PC-3 (cell line): ENCODE results near the gene ABCB8. TPM values are rescaled to one million over a fixed set of nuclear protein-coding genes. Genes with fewer than 3 reads are reported as not detected.

Experiments used
- ATAC-seq: fragments of 200-7000 bp; cut with Tn5 transposase; 2 replicates; pipeline ENCODE4 v1.9.1; 2020; ENCODE audit warnings: mild to moderate bottlenecking, moderate library complexity
- BruUV-seq: library from RNA; stranded (reverse); fragments of 400-500 nt; replicated peaks from 2 replicates; lab custom pipeline; 2021; lab: Mats Ljungman, UMichigan
- CTCF ChIA-PET: fragments of 300-600 bp; sonication (Branson Sonifier 250); formaldehyde crosslinking; loops from one replicate; lab custom pipeline; 2022; ENCODE audit warnings: antibody characterized with exemption; lab: Charles Lee
- POLR2A ChIA-PET: fragments of 300-600 bp; sonication (Branson Sonifier 250); formaldehyde crosslinking; loops from one replicate; lab custom pipeline; 2022; ENCODE audit warnings: antibody characterized with exemption; ENCODE audit not compliant: unreplicated experiment; lab: Charles Lee
- DNase-seq: peaks from one replicate; pipeline ENCODE4 v3.0.0-alpha.2; 2015
- H2AFZ ChIP-seq: fragments of 300-600 bp; sonication (generic); 2 replicates; pipeline ENCODE4 v1.6.0; 2016; ENCODE audit warnings: antibody characterized with exemption, low read length
- H3F3A ChIP-seq: fragments of 300-600 bp; sonication (generic); one replicate; pipeline ENCODE4 v1.6.0; 2017; ENCODE audit warnings: antibody characterized with exemption, low read length, control low read depth, mild to moderate bottlenecking; ENCODE audit not compliant: unreplicated experiment
- H3K27ac ChIP-seq: fragments of 300-600 bp; sonication (generic); 2 replicates; pipeline ENCODE4 v1.5.1; 2016; ENCODE audit warnings: mild to moderate bottlenecking, low read length
- H3K27me3 ChIP-seq: fragments of 300-600 bp; sonication (generic); 2 replicates; pipeline ENCODE4 v1.6.1; 2016; ENCODE audit warnings: low read length, mixed read lengths
- H3K36me3 ChIP-seq: fragments of 300-600 bp; sonication (generic); 2 replicates; pipeline ENCODE4 v1.6.1; 2016; ENCODE audit warnings: low read depth, mixed run types, low read length, mixed read lengths
- H3K4me1 ChIP-seq: fragments of 300-600 bp; sonication (generic); 2 replicates; pipeline ENCODE4 v1.5.1; 2016; ENCODE audit warnings: low read length; ENCODE audit not compliant: insufficient read depth
- H3K4me2 ChIP-seq: fragments of 300-600 bp; sonication (generic); 2 replicates; pipeline ENCODE4 v1.6.0; 2016; ENCODE audit warnings: low read length
- H3K4me3 ChIP-seq: fragments of 300-600 bp; sonication (generic); 2 replicates; pipeline ENCODE4 v1.5.1; 2016; ENCODE audit warnings: mild to moderate bottlenecking, low read length, mixed read lengths
- H3K79me2 ChIP-seq: fragments of 300-600 bp; sonication (generic); 2 replicates; pipeline ENCODE4 v1.6.1; 2017; ENCODE audit warnings: low read length, mixed read lengths
- H3K9ac ChIP-seq: fragments of 300-600 bp; sonication (generic); 2 replicates; pipeline ENCODE4 v1.6.0; 2016; ENCODE audit warnings: mild to moderate bottlenecking, low read length
- H3K9me2 ChIP-seq: fragments of 300-600 bp; sonication (generic); replicated peaks from 2 replicates; pipeline ENCODE4 v1.6.1; 2016; ENCODE audit warnings: mixed run types, low read length, mixed read lengths
- H3K9me3 ChIP-seq: fragments of 300-600 bp; sonication (generic); 2 replicates; pipeline ENCODE4 v1.6.1; 2016; ENCODE audit warnings: low read length, mixed read lengths
- H4K20me1 ChIP-seq: fragments of 300-600 bp; sonication (generic); 2 replicates; pipeline ENCODE4 v1.6.1; 2016; ENCODE audit warnings: low read length, mixed read lengths
- EZH2 ChIP-seq: fragments of 300-600 bp; sonication (generic); IDR thresholded peaks from one replicate; pipeline ENCODE4 v1.6.1; 2017; ENCODE audit warnings: antibody characterized with exemption, mild to moderate bottlenecking, low read length; ENCODE audit not compliant: unreplicated experiment
- EZH2phosphoT487 ChIP-seq: fragments of 300-600 bp; sonication (generic); IDR thresholded peaks from 2 replicates; pipeline ENCODE4 v1.6.1; 2018; ENCODE audit warnings: mild to moderate bottlenecking, antibody characterized with exemption, low read length, borderline replicate concordance
- intact Hi-C: fragments of 100-400 bp; cut with micrococcal nuclease; formaldehyde crosslinking; loops from 2 replicates; pipeline ENCODE4 v1.9.0; 2023
- total RNA-seq: library from RNA; depleted of rRNA; stranded (reverse); fragments of >200 nt; gene quantifications from 2 replicates; pipeline ENCODE4 v1.2.3, GENCODE V29; 2014
- TF ChIP-seq, protein P1 (sequence below): fragments of 300-600 bp; sonication (generic); conservative IDR thresholded peaks from 2 replicates; pipeline ENCODE4 v1.5.1; 2017; ENCODE audit warnings: antibody characterized with exemption, low read depth, mild to moderate bottlenecking, low read length

The ABCB8 gene
- total RNA-seq, 1 experiment from 2014 or later: 58.4 TPM

DNA sequence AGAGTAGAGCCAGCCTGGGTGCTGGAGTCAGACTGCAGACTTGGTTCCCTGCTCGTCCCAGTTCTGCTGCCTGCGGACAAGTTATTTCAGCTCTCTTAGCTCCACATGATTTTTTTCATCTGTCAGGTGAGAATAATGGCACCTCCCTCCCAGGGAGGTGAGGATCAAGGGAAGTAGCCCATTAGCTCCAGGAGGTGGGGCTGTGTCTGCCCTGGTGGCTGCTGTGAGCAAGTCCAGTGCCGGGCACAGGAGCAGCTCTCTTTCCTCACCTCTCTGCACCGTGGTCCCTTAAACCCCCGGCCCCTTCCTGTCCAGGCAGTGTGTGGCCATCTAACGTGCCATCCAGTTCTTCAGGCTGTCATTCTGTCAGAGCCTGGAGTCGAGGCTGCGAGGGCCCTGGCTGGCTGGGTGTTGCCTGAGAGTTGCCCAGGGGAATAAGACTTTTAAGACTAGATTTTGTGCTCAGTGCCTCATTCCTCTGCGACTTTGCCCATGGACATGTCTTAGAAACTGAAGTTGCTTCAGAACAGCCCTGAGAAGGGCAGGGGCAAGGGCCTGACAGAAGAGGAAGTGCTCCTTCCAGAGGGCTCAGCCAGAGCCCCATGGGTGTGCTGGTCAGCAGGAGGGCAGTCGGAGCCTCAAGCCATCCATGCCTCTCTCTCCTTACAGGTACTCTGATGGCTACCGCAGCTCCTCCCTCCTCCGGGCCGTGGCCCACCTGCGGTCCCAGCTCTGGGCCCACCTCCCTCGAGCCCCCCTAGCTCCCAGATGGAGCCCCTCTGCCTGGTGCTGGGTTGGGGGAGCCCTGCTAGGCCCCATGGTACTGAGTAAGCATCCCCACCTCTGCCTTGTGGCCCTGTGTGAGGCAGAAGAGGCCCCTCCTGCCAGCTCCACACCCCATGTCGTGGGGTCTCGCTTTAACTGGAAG is 5.0 kb downstream of the ABCB8 start:
- no peaks in the 10 kb centered on the region for H3F3A ChIP-seq
- H3K27ac ChIP-seq: no peak overlapping the region
- no peak for ATAC-seq
- no peak for DNase-seq
- no peak overlapping the region for H3K9ac ChIP-seq
- ChIA-PET POLR2A (no interaction called here), CTCF (interaction anchor here (0.7 kb wide), 1 partner anchor 70 kb away, joined by 9 read pairs; no protein-coding TSS in a partner anchor)
- H3K27me3 ChIP-seq: no peaks in the 10 kb centered on the region
- no peaks in the 10 kb centered on the region for H3K9me2 ChIP-seq
- no peaks in the 10 kb centered on the region for H3K9me3 ChIP-seq
- H3K36me3 ChIP-seq: no peaks in the 10 kb centered on the region; the same call in 1 of the 2 replicates
- no TSS peak for BruUV-seq
- H3K4me3 ChIP-seq: no peak overlapping the region
- H2AFZ ChIP-seq: no peak overlapping the region
- no peaks in the 10 kb centered on the region for H4K20me1 ChIP-seq
- no peak overlapping the region for H3K4me2 ChIP-seq
- intact Hi-C loops: no loop called here
- peaks cover 9% of the 10 kb centered on the region for H3K4me1 ChIP-seq
- H3K79me2 ChIP-seq: peaks cover 24% of the 10 kb centered on the region
- TF ChIP-seq EZH2phosphoT487: no peak
- TF ChIP-seq, protein P1, sequence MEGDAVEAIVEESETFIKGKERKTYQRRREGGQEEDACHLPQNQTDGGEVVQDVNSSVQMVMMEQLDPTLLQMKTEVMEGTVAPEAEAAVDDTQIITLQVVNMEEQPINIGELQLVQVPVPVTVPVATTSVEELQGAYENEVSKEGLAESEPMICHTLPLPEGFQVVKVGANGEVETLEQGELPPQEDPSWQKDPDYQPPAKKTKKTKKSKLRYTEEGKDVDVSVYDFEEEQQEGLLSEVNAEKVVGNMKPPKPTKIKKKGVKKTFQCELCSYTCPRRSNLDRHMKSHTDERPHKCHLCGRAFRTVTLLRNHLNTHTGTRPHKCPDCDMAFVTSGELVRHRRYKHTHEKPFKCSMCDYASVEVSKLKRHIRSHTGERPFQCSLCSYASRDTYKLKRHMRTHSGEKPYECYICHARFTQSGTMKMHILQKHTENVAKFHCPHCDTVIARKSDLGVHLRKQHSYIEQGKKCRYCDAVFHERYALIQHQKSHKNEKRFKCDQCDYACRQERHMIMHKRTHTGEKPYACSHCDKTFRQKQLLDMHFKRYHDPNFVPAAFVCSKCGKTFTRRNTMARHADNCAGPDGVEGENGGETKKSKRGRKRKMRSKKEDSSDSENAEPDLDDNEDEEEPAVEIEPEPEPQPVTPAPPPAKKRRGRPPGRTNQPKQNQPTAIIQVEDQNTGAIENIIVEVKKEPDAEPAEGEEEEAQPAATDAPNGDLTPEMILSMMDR: peak; percentile 29; the same call in 1 of the 2 replicates

DNA sequence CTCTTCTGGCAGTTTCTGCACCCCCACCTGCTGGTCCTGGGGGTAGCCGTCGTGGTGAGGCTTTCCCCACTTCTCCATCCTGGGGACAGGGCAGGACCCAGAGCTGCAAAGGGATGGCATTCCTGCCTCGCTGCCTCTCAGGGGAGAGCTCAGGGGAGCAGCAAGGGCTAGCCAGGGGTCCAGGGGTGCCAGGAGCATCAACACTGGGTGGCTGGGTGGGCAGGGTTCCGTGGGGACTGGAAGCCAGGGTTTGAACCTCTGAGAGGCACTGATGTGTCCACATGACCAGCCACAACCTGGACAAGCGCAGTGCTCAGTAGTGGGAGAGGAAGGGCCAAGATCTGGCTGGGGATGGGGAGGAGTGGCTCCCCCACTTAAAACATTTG is 5.6 kb downstream of the ABCB8 start:
- Histone ChIP-seq H3F3A (no peaks in the 10 kb centered on the region), H3K27me3 (no peaks in the 10 kb centered on the region), H3K79me2 (peaks cover 22% of the 10 kb centered on the region), H3K4me1 (peaks cover 15% of the 10 kb centered on the region), H3K27ac (no peak overlapping the region), H3K36me3 (no peaks in the 10 kb centered on the region; the same call in 1 of the 2 replicates), H3K4me2 (no peak overlapping the region), H3K9ac (no peak overlapping the region), H3K9me2 (no peaks in the 10 kb centered on the region), H3K4me3 (no peak overlapping the region), H2AFZ (no peak overlapping the region), H4K20me1 (no peaks in the 10 kb centered on the region), H3K9me3 (no peaks in the 10 kb centered on the region)
- ATAC-seq (no peak), DNase-seq (no peak)
- ChIA-PET POLR2A (no interaction called here), CTCF (no interaction called here)
- TF ChIP-seq, protein P1: no peak
- no peak for TF ChIP-seq EZH2phosphoT487
- TF ChIP-seq EZH2: no peak
- intact Hi-C loops: no loop called here
- BruUV-seq: no TSS peak
